ENCODE measurements around the gene ADAMTS3. TPM values are rescaled to one million over a fixed set of nuclear protein-coding genes. Genes with fewer than 3 reads are reported as not detected.

Gene ADAMTS3
- total and polyA plus RNA-seq, 2 donors (not counting 3 experiments of a cell fraction or from before 2014, with no cell fraction given) = 0.37 to 1.3 TPM

DNA sequence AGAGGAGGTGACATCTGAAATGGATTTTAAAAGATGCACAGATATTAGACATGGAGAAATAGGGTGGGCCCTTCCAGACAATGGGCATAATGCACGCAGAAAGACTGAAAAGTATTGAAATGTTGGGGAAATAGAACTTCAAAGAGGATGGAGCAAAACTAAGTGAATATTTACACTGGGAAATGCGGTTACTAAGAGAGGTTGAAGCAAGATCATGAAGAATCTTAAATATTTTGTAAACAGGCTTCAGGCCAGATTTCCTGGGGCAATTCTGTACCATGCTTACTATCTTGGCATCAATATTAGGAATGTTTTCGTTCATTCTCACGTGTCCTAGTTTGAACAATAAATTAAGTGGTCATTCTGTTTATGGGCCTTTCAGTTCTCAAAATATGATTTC, 216.3 kb downstream of the ADAMTS3 start:
- dilution Hi-C loops (cut with MboI; ENCODE audit: extremely low pct_ligation_motif_present, low sequenced_read_pairs) = no loop called here
- H4K20me1 ChIP-seq (replicated peaks; ENCODE audit: control insufficient read depth, extremely low read depth, insufficient read depth, low read length) = no peaks in the 10 kb centered on the region
- TF ChIP-seq POLR2A (IDR thresholded peaks at IDR 0.05; ENCODE audit: low read depth, low read length) (no peak), POLR2AphosphoS5 (IDR thresholded peaks at IDR 0.05; ENCODE audit: insufficient read depth, low read depth, low read length) (no peak)
- FAIRE-seq (no peak), DNase-seq (ENCODE audit: low read depth, low spot score) (no peak)
- H3K9me1 ChIP-seq (replicated peaks; ENCODE audit: control insufficient read depth, extremely low read depth, insufficient read depth, low read length) = no peaks in the 10 kb centered on the region
- H3K4me1 ChIP-seq (ENCODE audit: control insufficient read depth, extremely low read depth, insufficient read depth, low read length) = no peaks in the 10 kb centered on the region
- no peaks in the 10 kb centered on the region for H3K79me2 ChIP-seq (ENCODE audit: control insufficient read depth, insufficient read depth, low read length)
- H3K9ac ChIP-seq (replicated peaks; ENCODE audit: extremely low read depth, insufficient read depth, low read length) = no peak overlapping the region
- no peak overlapping the region for H3K27ac ChIP-seq (ENCODE audit: insufficient read depth, low read depth, low read length)
- H2AFZ ChIP-seq (ENCODE audit: low read depth, low read length) = no peak overlapping the region
- intact Hi-C loops (cut with micrococcal nuclease) = no loop called here
- H3K4me2 ChIP-seq (ENCODE audit: insufficient read depth, low read length) = no peak overlapping the region
- H3K36me3 ChIP-seq (ENCODE audit: control insufficient read depth in 2 of 2, extremely low read depth in 1 of 2, insufficient read depth in 2 of 2, low read length in 2 of 2) = no peaks in the 10 kb centered on the region
- BruUV-seq (replicated peaks) = no TSS peak
- ChIA-PET POLR2A (no interaction called here), CTCF (interaction anchor here (1.5 kb wide), 1 partner anchor 26 kb away, joined by 4 read pairs; no protein-coding TSS in a partner anchor)
- no peaks in the 10 kb centered on the region for H3K27me3 ChIP-seq (ENCODE audit: control insufficient read depth in 2 of 2, insufficient read depth in 2 of 2, low read length in 2 of 2)
- no peak overlapping the region for H3K4me3 ChIP-seq (replicated peaks in 1 of 3; ENCODE audit: insufficient read depth in 1 of 3, low read depth in 1 of 3, low read length in 3 of 3)
- H3K9me3 ChIP-seq (replicated peaks; ENCODE audit: control insufficient read depth, insufficient read depth, low read length) = no peaks in the 10 kb centered on the region

DNA sequence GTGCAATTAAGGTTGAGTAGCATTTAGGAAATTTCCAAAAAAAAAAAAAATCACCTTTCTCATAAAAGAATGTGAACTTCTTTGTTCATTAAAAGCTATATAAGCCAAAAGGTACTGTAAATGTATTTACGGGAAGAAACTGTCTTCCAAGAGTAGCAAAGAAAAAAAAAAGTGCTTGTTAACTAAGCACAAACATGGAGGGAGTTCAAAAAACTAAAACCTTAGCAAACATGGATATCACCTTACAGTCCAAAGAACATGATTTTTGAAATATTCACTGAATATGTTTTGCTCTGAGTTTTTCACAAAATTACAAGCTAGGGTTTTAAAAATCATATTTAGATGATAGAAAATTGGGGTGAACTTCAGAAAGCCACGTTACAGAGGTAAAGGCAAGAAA, 217.5 kb downstream of the ADAMTS3 start:
- H3K27me3 ChIP-seq (ENCODE audit: control insufficient read depth in 2 of 2, insufficient read depth in 2 of 2, low read length in 2 of 2) = no peaks in the 10 kb centered on the region
- no peaks in the 10 kb centered on the region for H4K20me1 ChIP-seq (replicated peaks; ENCODE audit: control insufficient read depth, extremely low read depth, insufficient read depth, low read length)
- H2AFZ ChIP-seq (ENCODE audit: low read depth, low read length) = no peak overlapping the region
- CTCF ChIA-PET = interaction anchor here (0.6 to 1.8 kb wide), 3 partner anchors 10 to 25 kb away, joined by 3 to 7 read pairs (median 4); no protein-coding TSS in a partner anchor
- BruUV-seq (replicated peaks) = no TSS peak
- no peaks in the 10 kb centered on the region for H3K4me1 ChIP-seq (ENCODE audit: control insufficient read depth, extremely low read depth, insufficient read depth, low read length)
- H3K27ac ChIP-seq (ENCODE audit: insufficient read depth, low read depth, low read length) = no peak overlapping the region
- POLR2A ChIA-PET = no interaction called here
- FAIRE-seq (no peak), DNase-seq (ENCODE audit: low read depth, low spot score) (no peak)
- no peaks in the 10 kb centered on the region for H3K36me3 ChIP-seq (ENCODE audit: control insufficient read depth in 2 of 2, extremely low read depth in 1 of 2, insufficient read depth in 2 of 2, low read length in 2 of 2)
- H3K79me2 ChIP-seq (ENCODE audit: control insufficient read depth, insufficient read depth, low read length) = no peaks in the 10 kb centered on the region
- dilution Hi-C loops (cut with MboI; ENCODE audit: extremely low pct_ligation_motif_present, low sequenced_read_pairs) (no loop called here), intact Hi-C loops (cut with micrococcal nuclease) (no loop called here)
- no peaks in the 10 kb centered on the region for H3K9me3 ChIP-seq (replicated peaks; ENCODE audit: control insufficient read depth, insufficient read depth, low read length)
- TF ChIP-seq FOS (IDR thresholded peaks at IDR 0.05; ENCODE audit: borderline replicate concordance, insufficient read depth, low read length) = no peak
- TF ChIP-seq, protein P1, sequence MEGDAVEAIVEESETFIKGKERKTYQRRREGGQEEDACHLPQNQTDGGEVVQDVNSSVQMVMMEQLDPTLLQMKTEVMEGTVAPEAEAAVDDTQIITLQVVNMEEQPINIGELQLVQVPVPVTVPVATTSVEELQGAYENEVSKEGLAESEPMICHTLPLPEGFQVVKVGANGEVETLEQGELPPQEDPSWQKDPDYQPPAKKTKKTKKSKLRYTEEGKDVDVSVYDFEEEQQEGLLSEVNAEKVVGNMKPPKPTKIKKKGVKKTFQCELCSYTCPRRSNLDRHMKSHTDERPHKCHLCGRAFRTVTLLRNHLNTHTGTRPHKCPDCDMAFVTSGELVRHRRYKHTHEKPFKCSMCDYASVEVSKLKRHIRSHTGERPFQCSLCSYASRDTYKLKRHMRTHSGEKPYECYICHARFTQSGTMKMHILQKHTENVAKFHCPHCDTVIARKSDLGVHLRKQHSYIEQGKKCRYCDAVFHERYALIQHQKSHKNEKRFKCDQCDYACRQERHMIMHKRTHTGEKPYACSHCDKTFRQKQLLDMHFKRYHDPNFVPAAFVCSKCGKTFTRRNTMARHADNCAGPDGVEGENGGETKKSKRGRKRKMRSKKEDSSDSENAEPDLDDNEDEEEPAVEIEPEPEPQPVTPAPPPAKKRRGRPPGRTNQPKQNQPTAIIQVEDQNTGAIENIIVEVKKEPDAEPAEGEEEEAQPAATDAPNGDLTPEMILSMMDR (IDR thresholded peaks at IDR 0.05; ENCODE audit: extremely low read depth in 1 of 2, insufficient read depth in 1 of 2, low read depth in 1 of 2, low read length in 2 of 2) = no peak
- H3K9me1 ChIP-seq (replicated peaks; ENCODE audit: control insufficient read depth, extremely low read depth, insufficient read depth, low read length) = no peaks in the 10 kb centered on the region
- no peak overlapping the region for H3K4me2 ChIP-seq (ENCODE audit: insufficient read depth, low read length)
- H3K9ac ChIP-seq (replicated peaks; ENCODE audit: extremely low read depth, insufficient read depth, low read length) = no peak overlapping the region
- H3K4me3 ChIP-seq (replicated peaks in 1 of 3; ENCODE audit: insufficient read depth in 1 of 3, low read depth in 1 of 3, low read length in 3 of 3) = no peak overlapping the region
